IMR-90 (cell line): ENCODE data around the gene CC2D1A. TPM values are rescaled to one million over a fixed set of nuclear protein-coding genes. Genes with fewer than 3 reads are reported as not detected.

Source experiments
- ATAC-seq: fragments of 200-7000 bp; cut with Tn5 transposase; 2 replicates; pipeline ENCODE4 v1.9.1; 2020; ENCODE audit warnings: low read depth, mild to moderate bottlenecking, moderate library complexity
- BruUV-seq: library from RNA; stranded (reverse); fragments of 400-500 nt; replicated peaks from 2 replicates; lab custom pipeline; 2021; lab: Mats Ljungman, UMichigan
- CTCF ChIA-PET: fragments of 300-600 bp; formaldehyde crosslinking; extraction: SDS; loops from one replicate; lab custom pipeline; 2021; ENCODE audit warnings: antibody characterized with exemption; lab: Yijun Ruan, JAX
- POLR2A ChIA-PET: fragments of 300-600 bp; sonication (Branson Sonifier 250); formaldehyde crosslinking; loops from one replicate; lab custom pipeline; 2022; ENCODE audit warnings: antibody characterized with exemption; ENCODE audit not compliant: unreplicated experiment; lab: Charles Lee
- DNase-seq: peaks from one replicate; pipeline ENCODE4 v3.0.0; 2013
- H2AFZ ChIP-seq: replicated peaks from 2 replicates; pipeline ENCODE3; 2013; ENCODE audit warnings: low read length, mild to moderate bottlenecking; ENCODE audit not compliant: poor library complexity
- H2AK5ac ChIP-seq: 2 replicates; pipeline ENCODE4 v1.6.1; 2013; ENCODE audit warnings: low read depth, low read length, inconsistent platforms
- H2AK9ac ChIP-seq: replicated peaks from 2 replicates; pipeline ENCODE3; 2013; ENCODE audit warnings: mild to moderate bottlenecking, low read depth, low read length, moderate library complexity; ENCODE audit not compliant: poor library complexity
- H2BK120ac ChIP-seq: 2 replicates; pipeline ENCODE4 v1.6.1; 2013; ENCODE audit warnings: low read depth, low read length, inconsistent platforms
- H2BK15ac ChIP-seq: 3 replicates; pipeline ENCODE4 v1.6.1; 2013; ENCODE audit warnings: low read depth, low read length, inconsistent platforms
- H2BK20ac ChIP-seq: 2 replicates; pipeline ENCODE4 v1.6.1; 2013; ENCODE audit warnings: low read depth, mild to moderate bottlenecking, inconsistent platforms, low read length, moderate library complexity
- H2BK5ac ChIP-seq: 2 replicates; pipeline ENCODE4 v1.6.1; 2013; ENCODE audit warnings: mild to moderate bottlenecking, low read depth, low read length, inconsistent platforms; ENCODE audit not compliant: poor library complexity, severe bottlenecking
- H3K14ac ChIP-seq: replicated peaks from 2 replicates; pipeline ENCODE4 v1.6.1; 2013; ENCODE audit warnings: low read depth, low read length, inconsistent platforms
- H3K18ac ChIP-seq: 2 replicates; pipeline ENCODE4 v1.6.1; 2013; ENCODE audit warnings: low read depth, low read length, control low read depth
- H3K23ac ChIP-seq: 2 replicates; pipeline ENCODE4 v1.6.1; 2013; ENCODE audit warnings: low read depth, low read length, inconsistent platforms
- H3K27ac ChIP-seq: 2 replicates; pipeline ENCODE4 v1.5.1; 2013; ENCODE audit warnings: mild to moderate bottlenecking, control low read depth, low read length; ENCODE audit not compliant: insufficient read depth
- H3K27me3 ChIP-seq: 2 replicates; pipeline ENCODE4 v1.6.1; 2013; ENCODE audit warnings: low read length; ENCODE audit not compliant: control insufficient read depth, insufficient read depth
- H3K36me3 ChIP-seq: 2 replicates; pipeline ENCODE4 v1.6.1; 2013; ENCODE audit warnings: low read length, mixed read lengths; ENCODE audit not compliant: control insufficient read depth, insufficient read depth
- H3K4ac ChIP-seq: 2 replicates; pipeline ENCODE4 v1.6.1; 2013; ENCODE audit warnings: low read depth, low read length, inconsistent platforms
- H3K4me1 ChIP-seq: 2 replicates; pipeline ENCODE4 v1.6.1; 2013; ENCODE audit warnings: low read length, mixed read lengths; ENCODE audit not compliant: control insufficient read depth, insufficient read depth
- H3K4me2 ChIP-seq: 2 replicates; pipeline ENCODE4 v1.6.1; 2013; ENCODE audit warnings: low read depth, mild to moderate bottlenecking, control low read depth, low read length, moderate library complexity
- H3K4me3 ChIP-seq: 2 replicates; pipeline ENCODE4 v1.5.1; 2013; ENCODE audit warnings: low read depth, mild to moderate bottlenecking, control low read depth, low read length, moderate library complexity; ENCODE audit not compliant: insufficient read depth
- H3K56ac ChIP-seq: 2 replicates; pipeline ENCODE4 v1.6.1; 2013; ENCODE audit warnings: low read length, inconsistent platforms; ENCODE audit not compliant: insufficient read depth; ENCODE audit errors: extremely low read depth
- H3K79me1 ChIP-seq, 2 experiments: 2 replicates each; pipeline ENCODE4 v1.6.1; 2013; ENCODE audit warnings: low read length in 2 of 2, inconsistent platforms in 1 of 2, low read depth in 1 of 2
- H3K9ac ChIP-seq: 2 replicates; pipeline ENCODE4 v1.6.1; 2013; ENCODE audit warnings: low read depth, low read length, control low read depth
- H3K9me1 ChIP-seq: 2 replicates; pipeline ENCODE4 v1.6.1; 2013; ENCODE audit warnings: low read length, inconsistent platforms; ENCODE audit not compliant: insufficient read depth
- H3K9me3 ChIP-seq: 2 replicates; pipeline ENCODE4 v1.6.1; 2013; ENCODE audit warnings: low read length; ENCODE audit not compliant: control insufficient read depth, insufficient read depth
- H4K20me1 ChIP-seq: 2 replicates; pipeline ENCODE4 v1.6.1; 2013; ENCODE audit warnings: low read length, inconsistent platforms; ENCODE audit not compliant: insufficient read depth
- H4K5ac ChIP-seq: 2 replicates; pipeline ENCODE4 v1.6.1; 2013; ENCODE audit warnings: mild to moderate bottlenecking, low read depth, low read length, control low read depth
- H4K8ac ChIP-seq, 2 experiments: 2 replicates each; pipeline ENCODE4 v1.6.1; 2013; ENCODE audit warnings: low read depth in 2 of 2, low read length in 2 of 2, control low read depth in 1 of 2, inconsistent platforms in 1 of 2
- H4K91ac ChIP-seq: 2 replicates; pipeline ENCODE4 v1.6.1; 2013; ENCODE audit warnings: low read depth, low read length, inconsistent platforms; ENCODE audit not compliant: insufficient read depth
- BHLHE40 ChIP-seq: fragments of 150-350 bp; IDR thresholded peaks from 2 replicates; pipeline ENCODE4 v1.6.1; 2016; ENCODE audit warnings: mild to moderate bottlenecking, low read depth, low read length
- CEBPB ChIP-seq: IDR thresholded peaks from 2 replicates; pipeline ENCODE4 v1.6.1; 2012; ENCODE audit warnings: low read depth, low read length, improper control_type of control experiment
- CHD1 ChIP-seq: IDR thresholded peaks from 2 replicates; pipeline ENCODE4 v1.6.1; 2012; ENCODE audit warnings: low read depth, low read length, improper control_type of control experiment
- ELK1 ChIP-seq: fragments of 150-350 bp; IDR thresholded peaks from 2 replicates; pipeline ENCODE4 v1.6.1; 2016; ENCODE audit warnings: low read depth, mild to moderate bottlenecking, low read length, moderate library complexity, borderline replicate concordance
- FOS ChIP-seq: fragments of 150-350 bp; IDR thresholded peaks from 2 replicates; pipeline ENCODE4 v1.6.1; 2016; ENCODE audit warnings: low read depth, low read length
- MAFK ChIP-seq: IDR thresholded peaks from 2 replicates; pipeline ENCODE4 v1.6.1; 2012; ENCODE audit warnings: low read depth, low read length, improper control_type of control experiment
- MAZ ChIP-seq: IDR thresholded peaks from 2 replicates; pipeline ENCODE4 v1.6.1; 2012; ENCODE audit warnings: low read depth, mild to moderate bottlenecking, low read length, improper control_type of control experiment, moderate library complexity, borderline replicate concordance
- MXI1 ChIP-seq: IDR thresholded peaks from 2 replicates; pipeline ENCODE4 v1.6.1; 2012; ENCODE audit warnings: low read depth, mild to moderate bottlenecking, low read length, moderate library complexity, borderline replicate concordance
- NFE2L2 ChIP-seq: fragments of 150-350 bp; IDR thresholded peaks from 2 replicates; pipeline ENCODE4 v1.6.1; 2016; ENCODE audit warnings: low read depth, mild to moderate bottlenecking, low read length
- POLR2A ChIP-seq: IDR thresholded peaks from 2 replicates; pipeline ENCODE4 v1.6.1; 2012; ENCODE audit warnings: mild to moderate bottlenecking, low read depth, low read length
- RAD21 ChIP-seq: IDR thresholded peaks from 2 replicates; pipeline ENCODE4 v1.6.1; 2012; ENCODE audit warnings: low read length, improper control_type of control experiment
- RCOR1 ChIP-seq: IDR thresholded peaks from 2 replicates; pipeline ENCODE4 v1.6.1; 2012; ENCODE audit warnings: mild to moderate bottlenecking, low read length, improper control_type of control experiment; ENCODE audit not compliant: insufficient replicate concordance
- RFX5 ChIP-seq: IDR thresholded peaks from 2 replicates; pipeline ENCODE4 v1.8.0; 2012; ENCODE audit warnings: low read depth, mild to moderate bottlenecking, low read length, moderate library complexity
- SMC3 ChIP-seq: fragments of 150-350 bp; IDR thresholded peaks from 2 replicates; pipeline ENCODE4 v1.6.1; 2016; ENCODE audit warnings: low read depth, mild to moderate bottlenecking, antibody characterized with exemption, low read length, moderate library complexity
- USF2 ChIP-seq: fragments of 150-350 bp; IDR thresholded peaks from 2 replicates; pipeline ENCODE4 v1.6.1; 2017; ENCODE audit warnings: mild to moderate bottlenecking, antibody characterized with exemption, low read length, low read depth
- WGBS, 2 experiments: methylation state at CpG; one replicate each; pipeline versions ENCODE4 v1.1.5 to v1.1.7; 2013; ENCODE audit warnings: missing lambda C conversion rate in 2 of 2; ENCODE audit not compliant: insufficient read length in 1 of 2; ENCODE audit errors: extremely low coverage in 2 of 2; 5-methylcytosine and 5-hydroxymethylcytosine counted together
- dilution Hi-C: fragments of 300-500 bp; cut with HindIII; formaldehyde crosslinking; loops from one replicate; pipeline ENCODE4 v1.14.3; 2018; ENCODE audit warnings: low sequenced_read_pairs; ENCODE audit not compliant: unreplicated experiment
- in situ Hi-C: fragments of 300-500 bp; cut with MboI; formaldehyde crosslinking; loops from 3 replicates; pipeline ENCODE4 v1.14.3; 2019; ENCODE audit warnings: low sequenced_read_pairs, inconsistent platforms, mixed read lengths
- intact Hi-C: fragments of 100-400 bp; cut with micrococcal nuclease; formaldehyde crosslinking; loops from 2 replicates; pipeline ENCODE4 v1.10.0; 2022
- polyA plus RNA-seq, 3 experiments: library from polyadenylated mRNA; depleted of rRNA; stranded (reverse); fragments of >200 nt; gene quantifications; 2 replicates each; pipeline ENCODE4 v1.2.3, GENCODE V29; 2012; ENCODE audit warnings: low replicate concordance in 1 of 3
- total RNA-seq: library from RNA; depleted of rRNA; stranded (reverse); fragments of >200 nt; gene quantifications from 2 replicates; pipeline ENCODE4 v1.2.3, GENCODE V29; 2012
- TF ChIP-seq, protein P1 (sequence below): conservative IDR thresholded peaks from 2 replicates; pipeline ENCODE4 v1.5.1; 2012; ENCODE audit warnings: mild to moderate bottlenecking, low read depth, low read length, improper control_type of control experiment

CC2D1A gene
- total and polyA plus RNA-seq, 2 of the 4 experiments (the other 2 are of a cell fraction), result 4.1 to 14.7 TPM

DNA sequence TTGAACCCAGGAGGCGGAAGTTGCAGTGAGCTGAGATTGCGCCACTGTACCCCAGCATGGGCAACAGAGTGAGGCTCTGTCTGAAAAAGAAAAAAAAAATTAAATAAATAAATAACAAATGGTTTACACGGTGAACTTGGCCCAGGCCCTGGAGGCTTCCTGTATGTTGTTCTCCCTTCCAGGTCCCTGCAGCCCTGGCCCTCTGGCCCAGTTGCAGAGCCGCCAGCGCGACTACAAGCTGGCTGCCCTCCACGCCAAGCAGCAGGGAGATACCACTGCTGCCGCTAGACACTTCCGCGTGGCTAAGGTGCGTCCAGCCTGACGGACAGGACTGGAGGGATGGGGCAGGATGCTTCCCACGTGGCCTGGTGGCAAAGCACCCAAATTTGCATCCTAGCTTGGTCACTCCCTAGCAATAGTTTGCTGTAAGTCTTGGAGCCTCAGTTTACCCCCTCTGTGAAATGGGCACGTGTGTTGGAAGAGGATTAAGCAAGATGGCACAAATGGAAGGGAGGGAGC is 11.9 kb downstream of the CC2D1A start:
- H3K4ac ChIP-seq, result no peak overlapping the region
- no peak for ATAC-seq
- no peak overlapping the region for H2BK120ac ChIP-seq
- no peak overlapping the region for H4K5ac ChIP-seq
- no peak overlapping the region for H2AK5ac ChIP-seq
- no peaks in the 10 kb centered on the region for H3K27me3 ChIP-seq
- H4K91ac ChIP-seq, result no peak overlapping the region
- H2BK5ac ChIP-seq, result no peak overlapping the region
- H2BK15ac ChIP-seq, result no peak overlapping the region
- no peak overlapping the region for H3K27ac ChIP-seq
- H2BK20ac ChIP-seq, result no peak overlapping the region
- no peak overlapping the region for H3K14ac ChIP-seq
- whole genome bisulfite sequencing, 2 experiments, result 91% methylated on average over 4 of the region's 14 CpGs; no CpG with 5 or more reads in 1 of the 2 experiments
- peaks cover 4% of the 10 kb centered on the region for H3K9me3 ChIP-seq
- H3K18ac ChIP-seq, result no peak overlapping the region
- dilution Hi-C loops, result no loop called here
- ChIA-PET CTCF (no interaction called here), POLR2A (no interaction called here)
- H4K20me1 ChIP-seq, result no peaks in the 10 kb centered on the region
- no peak for TF ChIP-seq CHD1
- no peak for TF ChIP-seq BHLHE40
- no peak for TF ChIP-seq SMC3
- TF ChIP-seq, protein P1, sequence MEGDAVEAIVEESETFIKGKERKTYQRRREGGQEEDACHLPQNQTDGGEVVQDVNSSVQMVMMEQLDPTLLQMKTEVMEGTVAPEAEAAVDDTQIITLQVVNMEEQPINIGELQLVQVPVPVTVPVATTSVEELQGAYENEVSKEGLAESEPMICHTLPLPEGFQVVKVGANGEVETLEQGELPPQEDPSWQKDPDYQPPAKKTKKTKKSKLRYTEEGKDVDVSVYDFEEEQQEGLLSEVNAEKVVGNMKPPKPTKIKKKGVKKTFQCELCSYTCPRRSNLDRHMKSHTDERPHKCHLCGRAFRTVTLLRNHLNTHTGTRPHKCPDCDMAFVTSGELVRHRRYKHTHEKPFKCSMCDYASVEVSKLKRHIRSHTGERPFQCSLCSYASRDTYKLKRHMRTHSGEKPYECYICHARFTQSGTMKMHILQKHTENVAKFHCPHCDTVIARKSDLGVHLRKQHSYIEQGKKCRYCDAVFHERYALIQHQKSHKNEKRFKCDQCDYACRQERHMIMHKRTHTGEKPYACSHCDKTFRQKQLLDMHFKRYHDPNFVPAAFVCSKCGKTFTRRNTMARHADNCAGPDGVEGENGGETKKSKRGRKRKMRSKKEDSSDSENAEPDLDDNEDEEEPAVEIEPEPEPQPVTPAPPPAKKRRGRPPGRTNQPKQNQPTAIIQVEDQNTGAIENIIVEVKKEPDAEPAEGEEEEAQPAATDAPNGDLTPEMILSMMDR, result no peak
- TF ChIP-seq NFE2L2, result no peak
- no peak for TF ChIP-seq RAD21
- no peak for TF ChIP-seq MAFK
- TF ChIP-seq USF2, result no peak
- TF ChIP-seq RFX5, result no peak
- TF ChIP-seq MXI1, result no peak
- TF ChIP-seq POLR2A, result no peak
- TF ChIP-seq FOS, result no peak
- TF ChIP-seq MAZ, result no peak
- no peak for TF ChIP-seq CEBPB
- no peak for TF ChIP-seq RCOR1
- no peak for TF ChIP-seq ELK1
- BruUV-seq, result no TSS peak
- no peaks in the 10 kb centered on the region for H3K79me1 ChIP-seq
- H4K8ac ChIP-seq, result no peak overlapping the region
- no peaks in the 10 kb centered on the region for H3K9me1 ChIP-seq
- H3K4me3 ChIP-seq, result no peak overlapping the region
- no peak for DNase-seq
- peak overlapping the region; percentile 72 for H2AK9ac ChIP-seq
- H2AFZ ChIP-seq, result no peak overlapping the region
- no peak overlapping the region for H3K23ac ChIP-seq
- intact Hi-C loops, result no loop called here
- H3K56ac ChIP-seq, result no peak overlapping the region
- in situ Hi-C loops, result no loop called here
- peaks cover 2% of the 10 kb centered on the region; the same call in 1 of the 2 replicates for H3K4me1 ChIP-seq
- H3K4me2 ChIP-seq, result no peak overlapping the region
- no peak overlapping the region for H3K9ac ChIP-seq
- H3K36me3 ChIP-seq, result peaks cover 45% of the 10 kb centered on the region
